HG03439 (cell line): Measurements from ENCODE around the gene C19orf85.

Source experiments
- ATAC-seq: cut with Tn5 transposase; IDR thresholded peaks from one replicate; pipeline ENCODE4 v1.9.1; 2021; ENCODE audit warnings: mild to moderate bottlenecking, moderate library complexity; ENCODE audit not compliant: unreplicated experiment

C19orf85 gene

GRCh38 chr19:55478364-55478763 is 13.8 kb upstream of the C19orf85 start:
- ATAC-seq = no peak

GRCh38 chr19:55477905-55478304 is 13.4 kb upstream of the C19orf85 start:
- no peak for ATAC-seq

GRCh38 chr19:55476100-55476775 is 11.7 kb upstream of the C19orf85 start, which contains the start of gene ZNF628:
ZNF628 (plus strand) TSS chr19:55476617; CDS start chr19:55479911, 3,294 bp downstream.
- peak; percentile 90 for ATAC-seq

GRCh38 chr19:55474269-55475265 is 10.0 kb upstream of the C19orf85 start:
- no peak for ATAC-seq

- ATAC-seq = no peak
These were observed 8.9 kb upstream of the C19orf85 start for GRCh38 chr19:55473225-55474012.

GRCh38 chr19:55472463-55472862 is 7.9 kb upstream of the C19orf85 start:
- ATAC-seq = no peak

- no peak for ATAC-seq
These were observed 6.7 kb upstream of the C19orf85 start for GRCh38 chr19:55471266-55471665.

- ATAC-seq = no peak
These were observed 3.5 kb upstream of the C19orf85 start for GRCh38 chr19:55468054-55468393.

- ATAC-seq = peak; percentile 56
These were observed 2.9 kb upstream of the C19orf85 start for GRCh38 chr19:55467236-55468053.

GRCh38 chr19:55466241-55466614 is 1.7 kb upstream of the C19orf85 start:
- no peak for ATAC-seq

GRCh38 chr19:55465460-55466240 is 1.1 kb upstream of the C19orf85 start:
- ATAC-seq = no peak

- ATAC-seq = no peak
These were observed 401 bp downstream of the C19orf85 start for GRCh38 chr19:55464039-55464661.

GRCh38 chr19:55463583-55464031 is 944 bp downstream of the C19orf85 start:
- no peak for ATAC-seq

- ATAC-seq = no peak
These were observed 1.8 kb downstream of the C19orf85 start for GRCh38 chr19:55462722-55463121.

- no peak for ATAC-seq
These were observed 2.5 kb downstream of the C19orf85 start for GRCh38 chr19:55461974-55462626.

GRCh38 chr19:55461259-55461973 is 3.1 kb downstream of the C19orf85 start, which contains the start of gene ISOC2:
ISOC2 (minus strand) TSS chr19:55461642; CDS start chr19:55456486, 5,156 bp downstream.
- ATAC-seq = peak; percentile 93

- no peak for ATAC-seq
These were observed 3.8 kb downstream of the C19orf85 start for GRCh38 chr19:55460670-55461258.
